Hematopoietic multipotent progenitor cell treated with erythropoietin and hydrocortisone succinate and interleukin-3 and kit ligand, for 17 days (in vitro differentiated cells): Measurements from ENCODE around the gene ICOSLG.
"Not testable (repeated sequence)": the region's sequence is repeated elsewhere in the genome, so short reads cannot be mapped to it uniquely, and the experiment has no call there.

ENCODE experiments used
- DNase-seq: peaks from one replicate; pipeline ENCODE4 v3.0.0-alpha.2; 2015; ENCODE audit warnings: low spot score

ICOSLG gene

GRCh38 chr21:44225605-44226004 is 15.1 kb downstream of the ICOSLG start:
- not testable (repeated sequence) for DNase-seq

GRCh38 chr21:44223334-44223733 is 17.4 kb downstream of the ICOSLG start:
- DNase-seq = not testable (repeated sequence)

- not testable (repeated sequence) for DNase-seq
These were observed 20.1 kb downstream of the ICOSLG start for GRCh38 chr21:44220674-44221073.

- DNase-seq = not testable (repeated sequence)
These were observed 22.3 kb downstream of the ICOSLG start for GRCh38 chr21:44218461-44218860.

GRCh38 chr21:44211978-44212377 is 28.8 kb downstream of the ICOSLG start:
- DNase-seq = not testable (repeated sequence)

- DNase-seq = not testable (repeated sequence)
These were observed 29.2 kb downstream of the ICOSLG start for GRCh38 chr21:44211574-44211973.

GRCh38 chr21:44207860-44208646 is 32.7 kb downstream of the ICOSLG start:
- DNase-seq = not testable (repeated sequence)

GRCh38 chr21:44206698-44207676 is 33.8 kb downstream of the ICOSLG start:
- not testable (repeated sequence) for DNase-seq

GRCh38 chr21:44206187-44206586 is 34.6 kb downstream of the ICOSLG start:
- DNase-seq = not testable (repeated sequence)

GRCh38 chr21:44202590-44203299 is 38.0 kb downstream of the ICOSLG start:
- not testable (repeated sequence) for DNase-seq

GRCh38 chr21:44199997-44200396 is 40.7 kb downstream of the ICOSLG start:
- not testable (repeated sequence) for DNase-seq

GRCh38 chr21:44199448-44199847 is 41.3 kb downstream of the ICOSLG start:
- DNase-seq = no peak

GRCh38 chr21:44197156-44197516 is 43.6 kb downstream of the ICOSLG start:
- DNase-seq = not testable (repeated sequence)

GRCh38 chr21:44196212-44197155 is 44.3 kb downstream of the ICOSLG start:
- not testable (repeated sequence) for DNase-seq

- DNase-seq = not testable (repeated sequence)
These were observed 45.9 kb downstream of the ICOSLG start for GRCh38 chr21:44194888-44195287.

- DNase-seq = not testable (repeated sequence)
These were observed 46.3 kb downstream of the ICOSLG start for GRCh38 chr21:44194451-44194850.

- not testable (repeated sequence) for DNase-seq
These were observed 47.6 kb downstream of the ICOSLG start for GRCh38 chr21:44193108-44193507.

- DNase-seq = not testable (repeated sequence)
These were observed 50.1 kb downstream of the ICOSLG start for GRCh38 chr21:44190349-44191271.

- not testable (repeated sequence) for DNase-seq
These were observed 55.9 kb downstream of the ICOSLG start for GRCh38 chr21:44184862-44185261.

GRCh38 chr21:44182202-44182601 is 58.5 kb downstream of the ICOSLG start:
- DNase-seq = not testable (repeated sequence)
